ENCODE measurements around the gene MSL3.

The MSL3 gene

GRCh38 chrX:11757719-11758399 is at the start of gene MSL3:
MSL3 (plus strand) TSS chrX:11758237; CDS start chrX:11758264, 27 bp downstream.
- no peak for TF ChIP-seq CTCF (IDR thresholded peaks at IDR 0.05; ENCODE audit: low read depth, low read length, missing control alignments)
- no peak for DNase-seq (ENCODE audit: low read depth)
- H3K4me3 ChIP-seq (ENCODE audit: low read depth, low read length) = peak within 1 kb of the TSS; percentile 91

- no peak overlapping the region for H3K4me3 ChIP-seq (ENCODE audit: low read depth, low read length)
- no peak for TF ChIP-seq CTCF (IDR thresholded peaks at IDR 0.05; ENCODE audit: low read depth, low read length, missing control alignments)
Observed at GRCh38 chrX:11722304-11722703, 35.7 kb upstream of the MSL3 start.

GRCh38 chrX:11724122-11725017 is 33.7 kb upstream of the MSL3 start:
- DNase-seq (ENCODE audit: low read depth) = no peak
- H3K4me3 ChIP-seq (ENCODE audit: low read depth, low read length) = no peak overlapping the region
- peak; percentile 52 for TF ChIP-seq CTCF (IDR thresholded peaks at IDR 0.05; ENCODE audit: low read depth, low read length, missing control alignments)

More at GRCh38 chrX:11722304-11722703, 35.7 kb upstream of the MSL3 start:
- no peak for DNase-seq (ENCODE audit: low read depth)

- no peak for DNase-seq (ENCODE audit: low read depth)
- H3K4me3 ChIP-seq (ENCODE audit: low read depth, low read length) = no peak overlapping the region
Observed at GRCh38 chrX:11725631-11726442, 32.2 kb upstream of the MSL3 start.

GRCh38 chrX:11728556-11728955 is 29.5 kb upstream of the MSL3 start:
- DNase-seq (ENCODE audit: low read depth) = no peak
- TF ChIP-seq CTCF (IDR thresholded peaks at IDR 0.05; ENCODE audit: low read depth, low read length, missing control alignments) = no peak
- no peak overlapping the region for H3K4me3 ChIP-seq (ENCODE audit: low read depth, low read length)

More at GRCh38 chrX:11725631-11726442, 32.2 kb upstream of the MSL3 start:
- no peak for TF ChIP-seq CTCF (IDR thresholded peaks at IDR 0.05; ENCODE audit: low read depth, low read length, missing control alignments)

GRCh38 chrX:11733614-11734013 is 24.4 kb upstream of the MSL3 start:
- no peak for TF ChIP-seq CTCF (IDR thresholded peaks at IDR 0.05; ENCODE audit: low read depth, low read length, missing control alignments)
- DNase-seq (ENCODE audit: low read depth) = no peak
- no peak overlapping the region for H3K4me3 ChIP-seq (ENCODE audit: low read depth, low read length)

Data from GM12864 (cell line).